PC-3 (cell line): ENCODE data around the gene PODN.

Experiments
- CTCF ChIP-seq: fragments of 300-600 bp; sonication (generic); conservative IDR thresholded peaks from 2 replicates; pipeline ENCODE4 v1.5.1; 2017; ENCODE audit warnings: antibody characterized with exemption, low read depth, mild to moderate bottlenecking, low read length
- EZH2 ChIP-seq: fragments of 300-600 bp; sonication (generic); IDR thresholded peaks from one replicate; pipeline ENCODE4 v1.6.1; 2017; ENCODE audit warnings: antibody characterized with exemption, mild to moderate bottlenecking, low read length; ENCODE audit not compliant: unreplicated experiment

GRCh38 chr1:53069663-53070327 is 7.8 kb downstream of the PODN start:
- TF ChIP-seq CTCF (no peak), EZH2 (no peak)
